ENCODE measurements around the gene MRPS27.

The MRPS27 gene

DNA sequence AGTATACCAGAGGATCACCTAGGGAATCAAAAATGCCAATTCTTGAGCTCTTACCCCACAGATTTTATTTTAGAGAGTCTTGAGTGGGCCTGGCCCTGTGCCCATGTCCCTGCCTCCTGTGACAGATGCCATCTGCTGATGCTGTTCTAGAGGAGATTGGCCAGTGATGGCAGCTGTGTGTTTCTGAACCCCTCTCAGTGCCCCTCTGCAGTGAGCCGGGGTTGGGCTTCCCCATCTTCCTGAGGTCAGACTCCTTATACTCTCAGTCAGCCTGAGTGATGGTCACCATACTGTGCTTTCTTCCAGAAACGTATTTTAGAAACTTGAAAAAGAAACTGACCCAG, 6.2 kb upstream of the MRPS27 start:
- TF ChIP-seq, protein P1, sequence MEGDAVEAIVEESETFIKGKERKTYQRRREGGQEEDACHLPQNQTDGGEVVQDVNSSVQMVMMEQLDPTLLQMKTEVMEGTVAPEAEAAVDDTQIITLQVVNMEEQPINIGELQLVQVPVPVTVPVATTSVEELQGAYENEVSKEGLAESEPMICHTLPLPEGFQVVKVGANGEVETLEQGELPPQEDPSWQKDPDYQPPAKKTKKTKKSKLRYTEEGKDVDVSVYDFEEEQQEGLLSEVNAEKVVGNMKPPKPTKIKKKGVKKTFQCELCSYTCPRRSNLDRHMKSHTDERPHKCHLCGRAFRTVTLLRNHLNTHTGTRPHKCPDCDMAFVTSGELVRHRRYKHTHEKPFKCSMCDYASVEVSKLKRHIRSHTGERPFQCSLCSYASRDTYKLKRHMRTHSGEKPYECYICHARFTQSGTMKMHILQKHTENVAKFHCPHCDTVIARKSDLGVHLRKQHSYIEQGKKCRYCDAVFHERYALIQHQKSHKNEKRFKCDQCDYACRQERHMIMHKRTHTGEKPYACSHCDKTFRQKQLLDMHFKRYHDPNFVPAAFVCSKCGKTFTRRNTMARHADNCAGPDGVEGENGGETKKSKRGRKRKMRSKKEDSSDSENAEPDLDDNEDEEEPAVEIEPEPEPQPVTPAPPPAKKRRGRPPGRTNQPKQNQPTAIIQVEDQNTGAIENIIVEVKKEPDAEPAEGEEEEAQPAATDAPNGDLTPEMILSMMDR (conservative IDR thresholded peaks at IDR 0.05), result no peak
- no peak overlapping the region for H3K27ac ChIP-seq

DNA sequence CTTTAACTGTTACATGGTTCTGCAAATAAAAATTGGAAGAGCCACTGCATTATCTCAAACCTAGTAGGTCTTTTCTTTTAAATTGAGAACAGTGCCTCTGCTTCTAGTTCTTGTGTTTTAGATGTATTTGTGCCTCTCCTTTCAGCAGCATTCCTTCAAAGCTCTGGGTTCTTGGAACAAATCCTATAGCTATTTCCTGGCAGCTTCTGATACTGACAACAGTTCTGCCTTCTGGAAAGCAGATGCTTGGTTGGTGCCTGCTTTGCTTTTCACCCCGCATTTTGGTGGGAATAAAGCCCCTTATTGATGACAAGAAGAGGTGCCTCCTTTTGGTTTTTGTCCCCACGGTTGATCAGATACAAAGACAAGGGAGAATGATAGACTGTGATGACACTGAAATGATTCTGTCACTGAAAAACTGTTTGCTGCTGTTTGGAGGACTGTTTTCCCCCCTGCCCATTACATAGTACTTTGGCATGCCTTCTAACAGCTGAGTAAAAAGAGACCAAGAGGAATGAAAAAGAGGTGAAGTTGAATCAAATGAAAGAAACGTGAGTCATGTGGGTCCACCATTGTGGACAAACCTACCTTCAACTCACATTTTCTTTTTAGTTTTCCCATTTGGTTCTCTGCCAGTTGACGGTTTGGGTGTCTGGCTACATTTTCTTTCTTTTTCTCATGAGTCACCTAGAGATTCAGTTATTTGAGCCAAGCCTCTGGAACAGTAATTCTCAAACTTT, 5.7 kb upstream of the MRPS27 start:
- H3K27ac ChIP-seq, result no peak overlapping the region

DNA sequence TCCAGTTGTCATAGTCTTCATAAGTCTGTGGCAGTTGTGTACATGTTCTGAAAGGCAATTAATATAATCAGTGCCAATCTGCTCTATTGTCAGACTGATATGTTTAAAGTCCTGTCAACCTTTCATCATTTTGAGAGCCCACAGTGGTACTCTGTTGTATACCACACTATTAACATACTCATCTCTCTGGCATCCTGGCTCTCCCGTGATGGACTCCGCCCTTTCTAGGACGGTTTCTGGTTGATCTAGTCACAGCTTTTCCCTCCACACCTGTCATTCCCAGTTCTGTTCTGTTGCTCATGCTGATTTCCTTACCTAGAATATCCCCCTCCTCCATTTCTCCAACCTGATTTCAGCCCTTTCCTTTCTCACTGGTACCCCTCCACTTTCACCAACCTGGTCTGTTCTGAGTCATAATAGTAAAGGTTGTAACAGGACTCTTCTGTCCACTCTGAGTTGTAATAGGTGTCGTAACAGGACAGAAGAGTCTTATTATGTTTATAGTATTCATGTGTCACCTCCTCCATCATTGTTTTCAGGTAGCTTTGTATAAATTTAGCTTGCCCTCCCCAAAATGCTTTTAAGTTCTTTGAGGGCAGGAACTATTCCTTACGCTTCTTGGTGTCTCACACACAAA, 4.3 kb upstream of the MRPS27 start:
- TF ChIP-seq, protein P1 (conservative IDR thresholded peaks at IDR 0.05), result no peak
- no peak overlapping the region for H3K27ac ChIP-seq

More for the DNA sequence above, 5.7 kb upstream of the MRPS27 start:
- TF ChIP-seq, protein P1 (conservative IDR thresholded peaks at IDR 0.05), result no peak

DNA sequence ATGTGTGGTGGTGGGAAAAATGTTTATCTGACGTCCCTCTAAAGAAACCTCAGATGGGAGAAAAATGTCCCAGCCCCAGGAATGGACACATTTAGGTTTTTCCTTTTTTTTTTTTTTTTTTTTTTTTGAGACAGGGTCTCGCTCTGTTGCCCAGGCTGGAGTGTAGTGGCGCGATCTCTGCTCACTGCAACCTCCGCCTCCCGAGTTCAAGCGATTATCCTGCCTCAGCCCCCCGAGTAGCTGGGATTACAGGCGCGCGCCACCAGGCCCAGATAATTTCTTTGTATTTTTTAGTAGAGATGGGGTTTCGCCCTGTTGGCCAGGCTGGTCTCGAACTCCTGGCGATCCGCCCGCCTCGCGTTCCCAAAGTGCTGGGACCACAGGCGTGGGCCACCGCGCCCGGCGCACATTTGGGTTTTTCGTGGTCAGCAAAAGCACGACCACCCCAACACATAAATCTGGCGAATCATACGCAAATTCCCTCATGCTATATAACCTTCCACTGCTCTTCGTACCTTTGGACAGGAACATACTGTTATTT, 535 bp downstream of the MRPS27 start:
- H3K27ac ChIP-seq, result peak overlapping the region; percentile 69

DNA sequence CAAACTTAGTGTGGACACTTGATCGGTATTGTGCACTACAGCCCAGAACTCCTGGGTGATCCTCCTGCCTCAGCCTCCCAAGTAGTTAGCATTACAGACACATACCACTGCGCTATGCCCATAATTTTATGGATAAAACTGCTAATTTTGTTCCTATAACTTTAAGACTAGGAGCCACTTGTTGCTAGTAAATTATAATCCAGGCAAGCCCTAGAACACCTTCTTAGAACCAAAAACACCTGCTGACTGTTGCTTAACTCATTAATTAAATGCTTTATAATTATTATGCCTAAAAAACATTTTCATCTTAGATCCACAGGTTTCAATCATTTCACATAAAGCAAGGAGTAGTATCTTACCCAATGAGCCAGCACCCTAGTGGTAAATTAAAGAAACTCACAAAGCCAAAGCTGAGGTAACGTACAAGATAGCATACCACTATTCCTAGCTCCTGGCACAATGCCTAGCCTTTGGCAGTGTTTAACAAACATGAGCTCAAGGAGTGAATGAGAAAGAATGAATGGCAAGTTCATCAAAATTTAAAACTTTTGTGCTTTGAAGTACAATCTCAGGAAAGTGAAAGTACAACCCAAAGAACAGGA, 5.4 kb downstream of the MRPS27 start:
- no peak overlapping the region for H3K27ac ChIP-seq
- TF ChIP-seq, protein P1 (conservative IDR thresholded peaks at IDR 0.05), result 0 out of 2 replicates have a peak, but pooled peaks have one; percentile 8

DNA sequence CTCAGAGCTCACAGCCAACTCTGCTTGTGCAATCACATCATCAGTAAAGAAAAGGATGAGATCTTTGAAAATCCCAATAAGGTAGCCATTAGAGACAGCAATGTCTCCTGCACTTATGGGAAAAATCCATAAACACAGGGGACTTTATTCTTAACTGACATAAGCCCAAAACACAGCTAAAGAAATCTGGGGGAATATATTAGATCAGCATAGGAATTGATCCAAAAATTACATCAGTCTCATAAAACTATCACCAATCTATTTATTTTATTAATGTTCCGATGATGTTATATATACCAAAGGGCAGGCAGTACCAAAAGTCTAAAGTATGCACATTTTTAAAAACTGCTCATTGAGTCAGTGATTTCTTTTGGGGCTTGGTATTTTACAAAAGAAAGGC, 6.9 kb downstream of the MRPS27 start:
- H3K27ac ChIP-seq, result no peak overlapping the region
- TF ChIP-seq, protein P1 (conservative IDR thresholded peaks at IDR 0.05), result no peak

DNA sequence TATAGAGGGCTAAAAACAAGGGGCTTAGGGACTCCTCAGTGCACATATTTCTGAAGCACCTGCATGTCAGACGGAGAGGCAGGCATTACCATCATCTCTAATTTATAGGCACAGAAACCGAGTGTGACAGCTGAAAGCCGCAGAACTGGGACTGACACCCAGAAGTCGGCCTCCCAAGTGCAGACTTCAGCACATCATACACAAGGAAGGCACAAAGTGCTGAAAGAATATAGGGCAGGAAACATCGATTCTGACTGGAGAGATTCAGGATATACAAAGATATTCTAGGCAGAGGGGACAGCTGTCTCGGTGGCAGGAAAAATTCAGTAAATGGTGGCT, 11.2 kb downstream of the MRPS27 start:
- peak overlapping the region; percentile 80; the same call in 1 of the 2 replicates for H3K27ac ChIP-seq
- TF ChIP-seq, protein P1 (conservative IDR thresholded peaks at IDR 0.05), result no peak

Measured in VCaP (cell line).